ENCODE results near the gene PHACTR4. TPM values are rescaled to one million over a fixed set of nuclear protein-coding genes. Genes with fewer than 3 reads are reported as not detected.

The PHACTR4 gene
- total and polyA plus RNA-seq, 2 experiments from 2014 or later: 35.4 to 47.1 TPM

DNA sequence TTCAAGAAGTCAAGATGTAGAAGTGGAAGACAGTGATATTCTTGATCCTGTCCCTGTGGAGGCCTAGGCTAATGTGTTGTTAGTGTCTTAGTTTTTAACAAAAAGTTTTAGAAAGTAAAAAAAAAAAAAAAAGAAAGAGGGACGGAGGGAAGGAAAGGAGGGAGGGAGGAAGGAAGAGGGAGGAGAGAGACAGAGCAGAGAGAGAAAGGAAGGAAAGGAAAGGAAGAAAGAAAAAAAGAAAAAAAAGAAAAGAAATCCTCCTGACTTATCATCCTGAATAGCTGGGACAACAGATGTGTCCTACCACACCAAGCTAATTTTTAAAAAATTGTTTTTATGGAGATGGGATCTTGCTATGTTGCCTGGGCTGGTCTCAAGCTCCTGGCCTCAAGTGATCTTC, 24.6 kb downstream of the PHACTR4 start:
- Histone ChIP-seq H3K27ac (ENCODE audit: low read depth) (peak overlapping the region; percentile 79), H3K4me3 (no peak overlapping the region), H3K9me2 (ENCODE audit: insufficient read depth) (no peaks in the 10 kb centered on the region), H3K36me3 (ENCODE audit: insufficient read depth) (no peaks in the 10 kb centered on the region), H4K20me1 (replicated peaks; ENCODE audit: insufficient read depth) (peaks cover 19% of the 10 kb centered on the region), H3K4me1 (ENCODE audit: insufficient read depth) (no peaks in the 10 kb centered on the region; the same call in 1 of the 2 replicates), H3K79me2 (replicated peaks; ENCODE audit: insufficient read depth) (peaks cover 76% of the 10 kb centered on the region), H3F3A (replicated peaks; ENCODE audit: low read depth) (no peaks in the 10 kb centered on the region), H3K27me3 (ENCODE audit: insufficient read depth) (no peaks in the 10 kb centered on the region), H3K4me2 (no peak overlapping the region), H2AFZ (no peak overlapping the region)
- Mint-ChIP-seq H3K36me3 (ENCODE audit: low read depth) (peaks cover 19% of the 10 kb centered on the region; the same call in 2 of the 3 replicates), H3K9me3 (no peaks in the 10 kb centered on the region), H3K4me1 (peaks cover 2% of the 10 kb centered on the region; the same call in 1 of the 3 replicates), H3K27ac (no peak overlapping the region), H3K27me3 (ENCODE audit: insufficient read depth, low read depth, poor library complexity) (peaks cover 7% of the 10 kb centered on the region), H3K4me3 (no peak overlapping the region)
- ATAC-seq: no peak
- DNase-seq (ENCODE audit: low spot score): no peak
- TF ChIP-seq, protein P1, sequence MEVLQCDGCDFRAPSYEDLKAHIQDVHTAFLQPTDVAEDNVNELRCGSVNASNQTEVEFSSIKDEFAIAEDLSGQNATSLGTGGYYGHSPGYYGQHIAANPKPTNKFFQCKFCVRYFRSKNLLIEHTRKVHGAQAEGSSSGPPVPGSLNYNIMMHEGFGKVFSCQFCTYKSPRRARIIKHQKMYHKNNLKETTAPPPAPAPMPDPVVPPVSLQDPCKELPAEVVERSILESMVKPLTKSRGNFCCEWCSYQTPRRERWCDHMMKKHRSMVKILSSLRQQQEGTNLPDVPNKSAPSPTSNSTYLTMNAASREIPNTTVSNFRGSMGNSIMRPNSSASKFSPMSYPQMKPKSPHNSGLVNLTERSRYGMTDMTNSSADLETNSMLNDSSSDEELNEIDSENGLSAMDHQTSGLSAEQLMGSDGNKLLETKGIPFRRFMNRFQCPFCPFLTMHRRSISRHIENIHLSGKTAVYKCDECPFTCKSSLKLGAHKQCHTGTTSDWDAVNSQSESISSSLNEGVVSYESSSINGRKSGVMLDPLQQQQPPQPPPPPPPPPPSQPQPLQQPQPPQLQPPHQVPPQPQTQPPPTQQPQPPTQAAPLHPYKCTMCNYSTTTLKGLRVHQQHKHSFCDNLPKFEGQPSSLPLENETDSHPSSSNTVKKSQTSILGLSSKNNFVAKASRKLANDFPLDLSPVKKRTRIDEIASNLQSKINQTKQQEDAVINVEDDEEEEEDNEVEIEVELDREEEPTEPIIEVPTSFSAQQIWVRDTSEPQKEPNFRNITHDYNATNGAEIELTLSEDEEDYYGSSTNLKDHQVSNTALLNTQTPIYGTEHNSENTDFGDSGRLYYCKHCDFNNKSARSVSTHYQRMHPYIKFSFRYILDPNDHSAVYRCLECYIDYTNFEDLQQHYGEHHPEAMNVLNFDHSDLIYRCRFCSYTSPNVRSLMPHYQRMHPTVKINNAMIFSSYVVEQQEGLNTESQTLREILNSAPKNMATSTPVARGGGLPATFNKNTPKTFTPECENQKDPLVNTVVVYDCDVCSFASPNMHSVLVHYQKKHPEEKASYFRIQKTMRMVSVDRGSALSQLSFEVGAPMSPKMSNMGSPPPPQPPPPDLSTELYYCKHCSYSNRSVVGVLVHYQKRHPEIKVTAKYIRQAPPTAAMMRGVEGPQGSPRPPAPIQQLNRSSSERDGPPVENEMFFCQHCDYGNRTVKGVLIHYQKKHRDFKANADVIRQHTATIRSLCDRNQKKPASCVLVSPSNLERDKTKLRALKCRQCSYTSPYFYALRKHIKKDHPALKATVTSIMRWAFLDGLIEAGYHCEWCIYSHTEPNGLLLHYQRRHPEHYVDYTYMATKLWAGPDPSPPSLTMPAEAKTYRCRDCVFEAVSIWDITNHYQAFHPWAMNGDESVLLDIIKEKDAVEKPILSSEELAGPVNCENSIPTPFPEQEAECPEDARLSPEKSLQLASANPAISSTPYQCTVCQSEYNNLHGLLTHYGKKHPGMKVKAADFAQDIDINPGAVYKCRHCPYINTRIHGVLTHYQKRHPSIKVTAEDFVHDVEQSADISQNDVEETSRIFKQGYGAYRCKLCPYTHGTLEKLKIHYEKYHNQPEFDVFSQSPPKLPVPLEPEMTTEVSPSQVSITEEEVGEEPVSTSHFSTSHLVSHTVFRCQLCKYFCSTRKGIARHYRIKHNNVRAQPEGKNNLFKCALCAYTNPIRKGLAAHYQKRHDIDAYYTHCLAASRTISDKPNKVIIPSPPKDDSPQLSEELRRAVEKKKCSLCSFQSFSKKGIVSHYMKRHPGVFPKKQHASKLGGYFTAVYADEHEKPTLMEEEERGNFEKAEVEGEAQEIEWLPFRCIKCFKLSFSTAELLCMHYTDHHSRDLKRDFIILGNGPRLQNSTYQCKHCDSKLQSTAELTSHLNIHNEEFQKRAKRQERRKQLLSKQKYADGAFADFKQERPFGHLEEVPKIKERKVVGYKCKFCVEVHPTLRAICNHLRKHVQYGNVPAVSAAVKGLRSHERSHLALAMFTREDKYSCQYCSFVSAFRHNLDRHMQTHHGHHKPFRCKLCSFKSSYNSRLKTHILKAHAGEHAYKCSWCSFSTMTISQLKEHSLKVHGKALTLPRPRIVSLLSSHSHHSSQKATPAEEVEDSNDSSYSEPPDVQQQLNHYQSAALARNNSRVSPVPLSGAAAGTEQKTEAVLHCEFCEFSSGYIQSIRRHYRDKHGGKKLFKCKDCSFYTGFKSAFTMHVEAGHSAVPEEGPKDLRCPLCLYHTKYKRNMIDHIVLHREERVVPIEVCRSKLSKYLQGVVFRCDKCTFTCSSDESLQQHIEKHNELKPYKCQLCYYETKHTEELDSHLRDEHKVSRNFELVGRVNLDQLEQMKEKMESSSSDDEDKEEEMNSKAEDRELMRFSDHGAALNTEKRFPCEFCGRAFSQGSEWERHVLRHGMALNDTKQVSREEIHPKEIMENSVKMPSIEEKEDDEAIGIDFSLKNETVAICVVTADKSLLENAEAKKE (CRISPR knock-in tag; IDR thresholded peaks at IDR 0.05): no peak
- TF ChIP-seq ZNF114 (CRISPR knock-in tag; IDR thresholded peaks at IDR 0.05) (no peak), POLR2AphosphoS5 (IDR thresholded peaks at IDR 0.05; ENCODE audit: low read depth) (no peak), NANOG (IDR thresholded peaks at IDR 0.05; ENCODE audit: borderline replicate concordance) (no peak), EZH2phosphoT487 (IDR thresholded peaks at IDR 0.05; ENCODE audit: unreplicated experiment) (no peak), STAT1 (IDR thresholded peaks at IDR 0.05; ENCODE audit: unreplicated experiment) (no peak), EZH2 (IDR thresholded peaks at IDR 0.05; ENCODE audit: low read depth, unreplicated experiment) (no peak), JUNB (IDR thresholded peaks at IDR 0.05; ENCODE audit: unreplicated experiment) (no peak), ZNF331 (CRISPR knock-in tag; IDR thresholded peaks at IDR 0.05; ENCODE audit: low read depth) (no peak), CREB1 (CRISPR knock-in tag; IDR thresholded peaks at IDR 0.05; ENCODE audit: low read depth) (no peak)
- TF ChIP-seq, protein P2, sequence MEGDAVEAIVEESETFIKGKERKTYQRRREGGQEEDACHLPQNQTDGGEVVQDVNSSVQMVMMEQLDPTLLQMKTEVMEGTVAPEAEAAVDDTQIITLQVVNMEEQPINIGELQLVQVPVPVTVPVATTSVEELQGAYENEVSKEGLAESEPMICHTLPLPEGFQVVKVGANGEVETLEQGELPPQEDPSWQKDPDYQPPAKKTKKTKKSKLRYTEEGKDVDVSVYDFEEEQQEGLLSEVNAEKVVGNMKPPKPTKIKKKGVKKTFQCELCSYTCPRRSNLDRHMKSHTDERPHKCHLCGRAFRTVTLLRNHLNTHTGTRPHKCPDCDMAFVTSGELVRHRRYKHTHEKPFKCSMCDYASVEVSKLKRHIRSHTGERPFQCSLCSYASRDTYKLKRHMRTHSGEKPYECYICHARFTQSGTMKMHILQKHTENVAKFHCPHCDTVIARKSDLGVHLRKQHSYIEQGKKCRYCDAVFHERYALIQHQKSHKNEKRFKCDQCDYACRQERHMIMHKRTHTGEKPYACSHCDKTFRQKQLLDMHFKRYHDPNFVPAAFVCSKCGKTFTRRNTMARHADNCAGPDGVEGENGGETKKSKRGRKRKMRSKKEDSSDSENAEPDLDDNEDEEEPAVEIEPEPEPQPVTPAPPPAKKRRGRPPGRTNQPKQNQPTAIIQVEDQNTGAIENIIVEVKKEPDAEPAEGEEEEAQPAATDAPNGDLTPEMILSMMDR (conservative IDR thresholded peaks at IDR 0.05; ENCODE audit: low read depth in 2 of 2): no peak
- TF ChIP-seq, protein P3, sequence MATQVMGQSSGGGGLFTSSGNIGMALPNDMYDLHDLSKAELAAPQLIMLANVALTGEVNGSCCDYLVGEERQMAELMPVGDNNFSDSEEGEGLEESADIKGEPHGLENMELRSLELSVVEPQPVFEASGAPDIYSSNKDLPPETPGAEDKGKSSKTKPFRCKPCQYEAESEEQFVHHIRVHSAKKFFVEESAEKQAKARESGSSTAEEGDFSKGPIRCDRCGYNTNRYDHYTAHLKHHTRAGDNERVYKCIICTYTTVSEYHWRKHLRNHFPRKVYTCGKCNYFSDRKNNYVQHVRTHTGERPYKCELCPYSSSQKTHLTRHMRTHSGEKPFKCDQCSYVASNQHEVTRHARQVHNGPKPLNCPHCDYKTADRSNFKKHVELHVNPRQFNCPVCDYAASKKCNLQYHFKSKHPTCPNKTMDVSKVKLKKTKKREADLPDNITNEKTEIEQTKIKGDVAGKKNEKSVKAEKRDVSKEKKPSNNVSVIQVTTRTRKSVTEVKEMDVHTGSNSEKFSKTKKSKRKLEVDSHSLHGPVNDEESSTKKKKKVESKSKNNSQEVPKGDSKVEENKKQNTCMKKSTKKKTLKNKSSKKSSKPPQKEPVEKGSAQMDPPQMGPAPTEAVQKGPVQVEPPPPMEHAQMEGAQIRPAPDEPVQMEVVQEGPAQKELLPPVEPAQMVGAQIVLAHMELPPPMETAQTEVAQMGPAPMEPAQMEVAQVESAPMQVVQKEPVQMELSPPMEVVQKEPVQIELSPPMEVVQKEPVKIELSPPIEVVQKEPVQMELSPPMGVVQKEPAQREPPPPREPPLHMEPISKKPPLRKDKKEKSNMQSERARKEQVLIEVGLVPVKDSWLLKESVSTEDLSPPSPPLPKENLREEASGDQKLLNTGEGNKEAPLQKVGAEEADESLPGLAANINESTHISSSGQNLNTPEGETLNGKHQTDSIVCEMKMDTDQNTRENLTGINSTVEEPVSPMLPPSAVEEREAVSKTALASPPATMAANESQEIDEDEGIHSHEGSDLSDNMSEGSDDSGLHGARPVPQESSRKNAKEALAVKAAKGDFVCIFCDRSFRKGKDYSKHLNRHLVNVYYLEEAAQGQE (IDR thresholded peaks at IDR 0.05; ENCODE audit: unreplicated experiment): no peak
- TF ChIP-seq, protein P4, sequence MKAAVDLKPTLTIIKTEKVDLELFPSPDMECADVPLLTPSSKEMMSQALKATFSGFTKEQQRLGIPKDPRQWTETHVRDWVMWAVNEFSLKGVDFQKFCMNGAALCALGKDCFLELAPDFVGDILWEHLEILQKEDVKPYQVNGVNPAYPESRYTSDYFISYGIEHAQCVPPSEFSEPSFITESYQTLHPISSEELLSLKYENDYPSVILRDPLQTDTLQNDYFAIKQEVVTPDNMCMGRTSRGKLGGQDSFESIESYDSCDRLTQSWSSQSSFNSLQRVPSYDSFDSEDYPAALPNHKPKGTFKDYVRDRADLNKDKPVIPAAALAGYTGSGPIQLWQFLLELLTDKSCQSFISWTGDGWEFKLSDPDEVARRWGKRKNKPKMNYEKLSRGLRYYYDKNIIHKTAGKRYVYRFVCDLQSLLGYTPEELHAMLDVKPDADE (IDR thresholded peaks at IDR 0.05): no peak

Data from GM23338 (cell line).